B cell (primary cell): Measurements from ENCODE around the gene MRO. TPM values are rescaled to one million over a fixed set of nuclear protein-coding genes. Genes with fewer than 3 reads are reported as not detected.

Experiments used
- ATAC-seq: fragments of 200-7000 bp; cut with Tn5 transposase; one replicate; pipeline ENCODE4 v1.10.0; 2021; ENCODE audit warnings: low read depth, mild to moderate bottlenecking, moderate number of reproducible peaks, moderate library complexity
- CTCF ChIA-PET: fragments of 350-600 bp; sonication (Branson Sonifier 250); formaldehyde crosslinking; loops from one replicate; lab custom pipeline; 2021; ENCODE audit warnings: antibody characterized with exemption, inconsistent platforms; lab: Charles Lee
- POLR2A ChIA-PET: fragments of 350-600 bp; sonication (Branson Sonifier 250); formaldehyde crosslinking; loops from one replicate; lab custom pipeline; 2021; ENCODE audit warnings: antibody characterized with exemption; lab: Charles Lee
- DNase-seq: peaks from one replicate; pipeline ENCODE4 v3.0.0; 2013
- H2AFZ ChIP-seq: 2 replicates; pipeline ENCODE4 v1.6.1; 2012; ENCODE audit warnings: mild to moderate bottlenecking, low read depth, low read length; ENCODE audit not compliant: insufficient read depth, poor library complexity, severe bottlenecking
- H3K27ac ChIP-seq, 2 donors: 1 replicate in 1 of 2; 2 replicates in 1 of 2; pipeline ENCODE4 v1.5.1; 2012 to 2013; ENCODE audit warnings: low read length in 2 of 2, mild to moderate bottlenecking in 2 of 2, moderate library complexity in 1 of 2
- H3K27me3 ChIP-seq, 4 experiments: fragments of 200-600 bp in 1 of 4; sonication (generic) in 1 of 4; replicated peaks in 1 of 4; 1 replicate in 2 of 4; 2 replicates in 2 of 4; pipeline versions ENCODE4 v1.6.1 to v1.7.0; 2013 to 2016; ENCODE audit warnings: low read length in 3 of 4, mild to moderate bottlenecking in 2 of 4, mixed read lengths in 1 of 4, moderate library complexity in 1 of 4; ENCODE audit not compliant: insufficient read depth in 4 of 4, control insufficient read depth in 3 of 4; ENCODE audit errors: control extremely low read depth in 1 of 4
- H3K36me3 ChIP-seq, 2 experiments: replicated peaks in 1 of 2; 1 replicate in 1 of 2; 2 replicates in 1 of 2; pipeline versions ENCODE4 v1.6.1 to v1.7.1; 2013; ENCODE audit warnings: low read length in 1 of 2; ENCODE audit not compliant: insufficient read depth in 2 of 2, control insufficient read depth in 1 of 2; ENCODE audit errors: control extremely low read depth in 1 of 2, extremely low read depth in 1 of 2
- H3K4me1 ChIP-seq, 2 donors: fragments of 200-600 bp in 1 of 2; sonication (generic) in 1 of 2; 1 replicate in 1 of 2; 2 replicates in 1 of 2; pipeline versions ENCODE4 v1.5.1 to v1.6.1; 2013 to 2017; ENCODE audit warnings: low read length in 2 of 2; ENCODE audit not compliant: control insufficient read depth in 2 of 2, insufficient read depth in 2 of 2
- H3K4me2 ChIP-seq: replicated peaks from 2 replicates; pipeline ENCODE3; 2012; ENCODE audit warnings: mild to moderate bottlenecking, low read depth, low read length; ENCODE audit not compliant: poor library complexity, severe bottlenecking
- H3K4me3 ChIP-seq, 5 experiments: fragments of 200-600 bp in 1 of 5; sonication (generic) in 1 of 5; 1 replicate in 3 of 5; 2 replicates in 2 of 5; pipeline versions ENCODE4 v1.5.1 to v1.7.0; 2011 to 2016; ENCODE audit warnings: low read length in 4 of 5, mild to moderate bottlenecking in 4 of 5, low read depth in 2 of 5, control low read depth in 1 of 5, moderate library complexity in 1 of 5; ENCODE audit not compliant: insufficient read depth in 1 of 5; ENCODE audit errors: control extremely low read depth in 1 of 5, extremely low read depth in 1 of 5
- H3K79me2 ChIP-seq: fragments of 200-600 bp; sonication (generic); one replicate; pipeline ENCODE4 v1.6.0; 2016; ENCODE audit warnings: low read length; ENCODE audit not compliant: control insufficient read depth, insufficient read depth
- H3K9ac ChIP-seq: fragments of 200-600 bp; sonication (generic); 2 replicates; pipeline ENCODE4 v1.6.1; 2017; ENCODE audit warnings: mild to moderate bottlenecking, low read length, moderate library complexity
- H3K9me3 ChIP-seq, 3 donors: one replicate each; pipeline versions ENCODE4 v1.6.1 to v1.7.1; 2013; ENCODE audit warnings: low read length in 2 of 3; ENCODE audit not compliant: control insufficient read depth in 2 of 3, insufficient read depth in 1 of 3; ENCODE audit errors: control extremely low read depth in 1 of 3
- H4K20me1 ChIP-seq: 2 replicates; pipeline ENCODE4 v1.6.0; 2012; ENCODE audit warnings: mild to moderate bottlenecking, low read length; ENCODE audit not compliant: insufficient read depth, control insufficient read depth, poor library complexity, severe bottlenecking
- H3K27ac Mint-ChIP-seq: one replicate; pipeline ENCODE4 v1.8.0; 2021; ENCODE audit warnings: mixed read lengths
- H3K27me3 Mint-ChIP-seq: one replicate; pipeline ENCODE4 v1.8.0; 2021; ENCODE audit warnings: mixed read lengths
- H3K4me1 Mint-ChIP-seq: one replicate; pipeline ENCODE4 v1.8.0; 2021; ENCODE audit warnings: mixed read lengths
- H3K4me3 Mint-ChIP-seq: one replicate; pipeline ENCODE4 v1.8.0; 2021; ENCODE audit warnings: mixed read lengths
- H3K9me3 Mint-ChIP-seq: one replicate; pipeline ENCODE4 v1.8.0; 2022; ENCODE audit warnings: mixed read lengths; ENCODE audit not compliant: insufficient read depth
- EZH2 ChIP-seq: IDR thresholded peaks from 2 replicates; pipeline ENCODE4 v1.6.1; 2012; ENCODE audit warnings: borderline replicate concordance, low read depth, mild to moderate bottlenecking, moderate library complexity, low read length; ENCODE audit not compliant: insufficient read depth, poor library complexity, severe bottlenecking
- WGBS: methylation state at CpG from one replicate; pipeline ENCODE4 v1.1.5; 2013; ENCODE audit warnings: missing lambda C conversion rate; ENCODE audit not compliant: insufficient coverage; 5-methylcytosine and 5-hydroxymethylcytosine counted together
- intact Hi-C: fragments of 100-400 bp; cut with micrococcal nuclease; formaldehyde crosslinking; loops from one replicate; pipeline ENCODE4 v1.10.0; 2022
- polyA plus RNA-seq: library from polyadenylated mRNA; depleted of rRNA; stranded (reverse); fragments of >200 nt; gene quantifications from 2 replicates; pipeline ENCODE4 v1.2.3, GENCODE V29; 2012
- total RNA-seq, 2 donors: library from RNA; stranded (reverse); fragments of 120-200 nt in 1 of 2; gene quantifications; 1 replicate in 1 of 2; 2 replicates in 1 of 2; pipeline versions ENCODE4 v1.2.3 to v1.2.4, GENCODE V29; 2013 to 2022
- TF ChIP-seq, protein P1 (sequence below): fragments of 200-600 bp; IDR thresholded peaks from one replicate; pipeline ENCODE4 v1.8.0; 2022; ENCODE audit warnings: antibody characterized with exemption, mild to moderate bottlenecking

MRO gene
- total and polyA plus RNA-seq, 2 donors (not counting 1 experiment from before 2014, with no cell fraction given): not detected

DNA sequence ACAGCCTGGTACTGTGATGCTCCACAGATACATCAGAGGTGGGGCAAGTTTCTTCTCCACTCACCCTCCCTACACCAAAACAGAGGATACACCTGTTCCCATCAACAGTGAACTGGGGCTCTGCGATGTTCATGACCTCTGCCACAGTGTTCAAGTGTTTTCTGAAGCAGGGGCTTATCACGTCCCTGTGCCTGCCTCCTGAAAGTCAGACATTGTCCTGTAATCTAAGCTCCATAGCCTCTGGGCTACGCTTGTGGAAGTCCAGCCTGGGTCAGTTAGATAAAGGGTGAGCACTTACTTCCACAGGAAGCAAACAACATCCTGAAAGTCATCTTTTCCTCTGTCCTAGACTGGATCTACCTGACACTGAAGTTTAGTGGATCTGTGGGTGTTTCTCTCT is 20.2 kb upstream of the MRO start:
- Mint-ChIP-seq H3K4me1 (peaks cover 20% of the 10 kb centered on the region), H3K9me3 (no peaks in the 10 kb centered on the region), H3K4me3 (no peak overlapping the region), H3K27ac (no peak overlapping the region), H3K27me3 (no peaks in the 10 kb centered on the region)
- POLR2A ChIA-PET: no interaction called here
- no peaks in the 10 kb centered on the region for H3K79me2 ChIP-seq
- no peaks in the 10 kb centered on the region for H3K36me3 ChIP-seq
- DNase-seq: no peak
- H2AFZ ChIP-seq: no peak overlapping the region
- no peak overlapping the region for H3K4me2 ChIP-seq
- H3K9me3 ChIP-seq: no peaks in the 10 kb centered on the region
- TF ChIP-seq EZH2: no peak
- TF ChIP-seq, protein P1, sequence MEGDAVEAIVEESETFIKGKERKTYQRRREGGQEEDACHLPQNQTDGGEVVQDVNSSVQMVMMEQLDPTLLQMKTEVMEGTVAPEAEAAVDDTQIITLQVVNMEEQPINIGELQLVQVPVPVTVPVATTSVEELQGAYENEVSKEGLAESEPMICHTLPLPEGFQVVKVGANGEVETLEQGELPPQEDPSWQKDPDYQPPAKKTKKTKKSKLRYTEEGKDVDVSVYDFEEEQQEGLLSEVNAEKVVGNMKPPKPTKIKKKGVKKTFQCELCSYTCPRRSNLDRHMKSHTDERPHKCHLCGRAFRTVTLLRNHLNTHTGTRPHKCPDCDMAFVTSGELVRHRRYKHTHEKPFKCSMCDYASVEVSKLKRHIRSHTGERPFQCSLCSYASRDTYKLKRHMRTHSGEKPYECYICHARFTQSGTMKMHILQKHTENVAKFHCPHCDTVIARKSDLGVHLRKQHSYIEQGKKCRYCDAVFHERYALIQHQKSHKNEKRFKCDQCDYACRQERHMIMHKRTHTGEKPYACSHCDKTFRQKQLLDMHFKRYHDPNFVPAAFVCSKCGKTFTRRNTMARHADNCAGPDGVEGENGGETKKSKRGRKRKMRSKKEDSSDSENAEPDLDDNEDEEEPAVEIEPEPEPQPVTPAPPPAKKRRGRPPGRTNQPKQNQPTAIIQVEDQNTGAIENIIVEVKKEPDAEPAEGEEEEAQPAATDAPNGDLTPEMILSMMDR: no peak
- no peak overlapping the region for H3K4me3 ChIP-seq
- H3K4me1 ChIP-seq: peaks cover 14 to 16% of the 10 kb centered on the region in 2 donors
- CTCF ChIA-PET: no interaction called here
- H3K27me3 ChIP-seq: peaks cover 0 to 3% (median 0%) of the 10 kb centered on the region in 4 experiments
- H3K27ac ChIP-seq: no peak overlapping the region
- H4K20me1 ChIP-seq: no peaks in the 10 kb centered on the region
- WGBS: 81% methylated on average over 2 of the region's 3 CpGs
- intact Hi-C loops: no loop called here
- ATAC-seq: no peak
- H3K9ac ChIP-seq: no peak overlapping the region

- Mint-ChIP-seq H3K27ac (no peak overlapping the region), H3K9me3 (no peaks in the 10 kb centered on the region), H3K4me1 (peaks cover 20% of the 10 kb centered on the region), H3K4me3 (no peak overlapping the region), H3K27me3 (no peaks in the 10 kb centered on the region)
- TF ChIP-seq, protein P1: no peak
- TF ChIP-seq EZH2: no peak
- intact Hi-C loops: no loop called here
- Histone ChIP-seq H3K9me3 (no peaks in the 10 kb centered on the region), H3K27ac (no peak overlapping the region), H3K9ac (no peak overlapping the region), H3K36me3 (no peaks in the 10 kb centered on the region), H3K4me3 (no peak overlapping the region), H3K27me3 (peaks cover 0 to 3% (median 0%) of the 10 kb centered on the region in 4 experiments), H2AFZ (no peak overlapping the region), H4K20me1 (no peaks in the 10 kb centered on the region), H3K4me2 (no peak overlapping the region), H3K4me1 (peaks cover 14 to 16% of the 10 kb centered on the region in 2 donors), H3K79me2 (no peaks in the 10 kb centered on the region)
- no peak for DNase-seq
- 100% methylated on average over 1 of the region's 2 CpGs for WGBS
- CTCF ChIA-PET: interaction anchor here (9.5 kb wide), 1 partner anchor 20 kb away, joined by 70 read pairs; the partner anchor contains the start of gene MRO
- POLR2A ChIA-PET: no interaction called here
- ATAC-seq: no peak
These were observed 19.5 kb upstream of the MRO start for GRCh38 chr18:50839341-50839740.
